ENCODE measurements around the gene FPGS. TPM values are rescaled to one million over a fixed set of nuclear protein-coding genes. Genes with fewer than 3 reads are reported as not detected.

Gene FPGS
- total RNA-seq, 1 donor from 2014 or later = 70.0 TPM

- H3K4me3 ChIP-seq (ENCODE audit: low read depth, low read length) = peak within 1 kb of the TSS; percentile 26
- H3K36me3 ChIP-seq (ENCODE audit: control insufficient read depth, insufficient read depth, low read length) = no peaks in the 10 kb centered on the region
- peak; percentile 10 for DNase-seq (ENCODE audit: low read depth)
- TF ChIP-seq CTCF (IDR thresholded peaks at IDR 0.05; ENCODE audit: insufficient read depth, low read length, severe bottlenecking) = no peak
- H3K27me3 ChIP-seq (ENCODE audit: control insufficient read depth, insufficient read depth, low read length) = no peaks in the 10 kb centered on the region
- no peak for FAIRE-seq
Observed at GRCh38 chr9:127854184-127854806, 51.6 kb downstream of the FPGS start, which contains the start of gene ENG. Gene ENG (minus strand): TSS chr9:127854658. CDS start chr9:127854355, 303 bp downstream.

DNA sequence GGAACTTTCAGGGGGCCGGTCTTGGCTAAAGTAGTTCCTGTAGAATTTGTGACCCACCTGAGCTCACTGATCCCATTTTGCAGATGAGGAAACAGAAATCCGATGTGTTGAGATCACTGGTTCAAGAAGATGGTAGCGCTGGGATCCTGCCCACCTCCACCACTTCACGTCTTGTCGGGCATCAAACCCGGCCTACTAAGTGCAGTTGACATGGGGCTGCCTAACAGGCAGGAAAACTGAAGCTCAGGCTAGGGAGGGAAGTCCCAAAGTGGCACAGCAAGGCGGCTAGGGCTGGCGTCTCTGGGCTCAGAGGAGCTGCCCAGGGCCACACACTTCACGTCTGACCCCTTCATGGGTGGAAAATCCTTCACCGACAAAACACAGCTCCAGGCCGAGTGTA, 52.3 kb downstream of the FPGS start:
- TF ChIP-seq CTCF (IDR thresholded peaks at IDR 0.05; ENCODE audit: insufficient read depth, low read length, severe bottlenecking) = no peak
- H3K27me3 ChIP-seq (ENCODE audit: control insufficient read depth, insufficient read depth, low read length) = no peaks in the 10 kb centered on the region
- no peak for FAIRE-seq
- H3K36me3 ChIP-seq (ENCODE audit: control insufficient read depth, insufficient read depth, low read length) = no peaks in the 10 kb centered on the region
- DNase-seq (ENCODE audit: low read depth) = no peak
- H3K4me3 ChIP-seq (ENCODE audit: low read depth, low read length) = no peak overlapping the region

- no peak overlapping the region for H3K4me3 ChIP-seq (ENCODE audit: low read depth, low read length)
- FAIRE-seq (no peak), DNase-seq (ENCODE audit: low read depth) (no peak)
- no peaks in the 10 kb centered on the region for H3K36me3 ChIP-seq (ENCODE audit: control insufficient read depth, insufficient read depth, low read length)
- no peaks in the 10 kb centered on the region for H3K27me3 ChIP-seq (ENCODE audit: control insufficient read depth, insufficient read depth, low read length)
- no peak for TF ChIP-seq CTCF (IDR thresholded peaks at IDR 0.05; ENCODE audit: insufficient read depth, low read length, severe bottlenecking)
Observed at GRCh38 chr9:127855522-127855921, 52.8 kb downstream of the FPGS start.

GRCh38 chr9:127856094-127856728, 53.5 kb downstream of the FPGS start:
- no peak for DNase-seq (ENCODE audit: low read depth)
- FAIRE-seq = no peak
- Histone ChIP-seq H3K4me3 (ENCODE audit: low read depth, low read length) (no peak overlapping the region), H3K36me3 (ENCODE audit: control insufficient read depth, insufficient read depth, low read length) (no peaks in the 10 kb centered on the region), H3K27me3 (ENCODE audit: control insufficient read depth, insufficient read depth, low read length) (no peaks in the 10 kb centered on the region)
- no peak for TF ChIP-seq CTCF (IDR thresholded peaks at IDR 0.05; ENCODE audit: insufficient read depth, low read length, severe bottlenecking)

DNA sequence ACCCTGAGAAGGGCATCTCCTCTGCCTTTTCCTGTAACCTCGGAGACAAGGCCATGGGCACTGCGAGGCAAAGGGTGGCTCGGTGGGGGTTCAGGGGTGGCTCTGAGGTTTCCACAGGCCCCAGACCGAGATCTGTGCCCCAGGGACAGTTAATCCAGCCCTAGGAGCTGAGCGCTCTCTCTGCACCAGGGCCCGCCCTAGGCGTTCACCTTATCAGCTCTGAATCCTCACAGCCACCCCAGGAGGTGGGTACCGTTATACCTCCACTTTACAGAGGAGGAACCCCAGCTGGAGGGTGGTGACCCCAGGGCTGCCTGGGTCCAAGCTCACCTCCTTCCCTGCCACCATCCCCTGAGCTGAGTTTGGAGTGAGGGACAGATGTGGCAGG, 54.0 kb downstream of the FPGS start:
- no peaks in the 10 kb centered on the region for H3K36me3 ChIP-seq (ENCODE audit: control insufficient read depth, insufficient read depth, low read length)
- H3K27me3 ChIP-seq (ENCODE audit: control insufficient read depth, insufficient read depth, low read length) = no peaks in the 10 kb centered on the region
- no peak for FAIRE-seq

More for the DNA sequence above, 54.0 kb downstream of the FPGS start:
- TF ChIP-seq CTCF (IDR thresholded peaks at IDR 0.05; ENCODE audit: insufficient read depth, low read length, severe bottlenecking) = no peak
- H3K4me3 ChIP-seq (ENCODE audit: low read depth, low read length) = no peak overlapping the region
- no peak for DNase-seq (ENCODE audit: low read depth)
